H1 (cell line): ENCODE results near the gene DDX18. TPM values are rescaled to one million over a fixed set of nuclear protein-coding genes. Genes with fewer than 3 reads are reported as not detected.

Experiments used
- MAFK ChIP-seq: IDR thresholded peaks from 2 replicates; pipeline ENCODE4 v1.6.1; 2012; ENCODE audit warnings: low read depth, mild to moderate bottlenecking, improper control_type of control experiment, low read length
- SUZ12 ChIP-seq: fragments of 200-600 bp; sonication (generic); IDR thresholded peaks from 2 replicates; pipeline ENCODE4 v1.6.1; 2012; ENCODE audit warnings: mild to moderate bottlenecking, inconsistent platforms, low read length, moderate library complexity, mixed read lengths
- polyA plus RNA-seq, 7 experiments: library from polyadenylated mRNA; depleted of rRNA in 3 of 7; stranded (reverse) in 5 of 7; unstranded in 2 of 7; fragments of >200 nt in 5 of 7; fragments of 200-250 nt in 2 of 7; gene quantifications; 1 replicate in 5 of 7; 2 replicates in 1 of 7; 4 replicates in 1 of 7; pipeline versions ENCODE4 v1.2.1 to v1.2.3, GENCODE V29; 2011 to 2013; ENCODE audit warnings: missing spikeins in 2 of 7, mixed read lengths in 2 of 7
- total RNA-seq: library from RNA; stranded (reverse); fragmentation: NEBNext Ultra II Directional; extraction: Animal tissue kit (Norgen Biotek cat#: 25700); gene quantifications from 2 replicates; pipeline ENCODE4 v1.2.1, GENCODE V29; 2021
- TF ChIP-seq, protein P1 (sequence below): IDR thresholded peaks from 2 replicates; pipeline ENCODE4 v1.6.1; 2012; ENCODE audit warnings: inconsistent platforms

Gene DDX18
- total and polyA plus RNA-seq, 2 of the 8 experiments (the other 6 are each of a cell fraction or from before 2014, with no cell fraction given): 31.3 to 119 TPM

DNA sequence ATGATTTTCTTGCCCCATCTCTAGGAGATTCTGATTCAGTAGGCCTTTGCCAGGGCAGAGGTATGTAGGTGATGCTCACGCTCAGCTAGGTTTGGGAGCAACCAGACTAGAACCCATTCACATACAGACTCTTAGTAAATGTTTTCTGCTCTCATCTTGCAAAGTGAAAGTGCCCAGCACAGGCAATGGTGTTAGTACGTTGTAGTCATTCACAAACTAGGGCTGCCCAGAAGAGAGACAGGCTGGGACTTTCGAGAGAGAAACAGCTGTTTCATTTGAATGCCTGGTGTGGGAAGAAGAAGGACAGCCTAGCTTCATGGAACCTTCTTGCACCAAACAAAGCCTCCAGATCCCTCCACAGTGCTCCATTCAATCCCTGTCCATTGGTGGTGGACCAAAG lies 19.4 kb downstream of the DDX18 start (continued):
- no peak for TF ChIP-seq MAFK
- TF ChIP-seq, protein P1, sequence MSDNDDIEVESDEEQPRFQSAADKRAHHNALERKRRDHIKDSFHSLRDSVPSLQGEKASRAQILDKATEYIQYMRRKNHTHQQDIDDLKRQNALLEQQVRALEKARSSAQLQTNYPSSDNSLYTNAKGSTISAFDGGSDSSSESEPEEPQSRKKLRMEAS: no peak
- TF ChIP-seq SUZ12: no peak
